ENCODE results near the gene ZBED3.

- TF ChIP-seq CTCF (conservative IDR thresholded peaks at IDR 0.05; ENCODE audit: low read depth, low read length): no peak
- no peak for TF ChIP-seq RAD21 (IDR thresholded peaks at IDR 0.05; ENCODE audit: low read length)
- TF ChIP-seq CEBPB (IDR thresholded peaks at IDR 0.05; ENCODE audit: low read depth, low read length): no peak
- TF ChIP-seq RFX5 (IDR thresholded peaks at IDR 0.05; ENCODE audit: low read depth, low read length): no peak
- no peak for TF ChIP-seq POLR2A (IDR thresholded peaks at IDR 0.05; ENCODE audit: low read depth, low read length)
- no peak for TF ChIP-seq BHLHE40 (IDR thresholded peaks at IDR 0.05; ENCODE audit: low read depth, low read length)
- no peak for TF ChIP-seq MXI1 (IDR thresholded peaks at IDR 0.05; ENCODE audit: borderline replicate concordance, low read depth, low read length)
- TF ChIP-seq FOS (IDR thresholded peaks at IDR 0.05; ENCODE audit: low read depth, low read length): no peak
- no peak for TF ChIP-seq MAFK (IDR thresholded peaks at IDR 0.05; ENCODE audit: low read depth, low read length)
These were observed 36.0 kb upstream of the ZBED3 start for GRCh38 chr5:77123057-77123456.
